Heart left ventricle (tissue), 16 donors: Measurements from ENCODE around the gene IL2RA. TPM values are rescaled to one million over a fixed set of nuclear protein-coding genes. Genes with fewer than 3 reads are reported as not detected.
A peak's percentile ranks its signal among the peaks of the same experiment; 100 is the strongest.

Experiments
- ATAC-seq, 4 donors: fragments of 200-7000 bp; cut with Tn5 transposase; one replicate each; pipeline ENCODE4 v1.9.1; 2020 to 2022; ENCODE audit warnings: moderate library complexity in 4 of 4, mild to moderate bottlenecking in 3 of 4, moderate number of reproducible peaks in 1 of 4
- DNase-seq, 5 donors: peaks; one replicate each; pipeline ENCODE4 v3.0.0-alpha.2; 2020
- H3K27ac ChIP-seq, 12 donors: fragments of 200-600 bp; sonication (generic) in 4 of 12; one replicate each; pipeline versions ENCODE4 v1.5.0 to v1.8.0; 2016 to 2022; ENCODE audit warnings: mild to moderate bottlenecking in 2 of 12
- H3K27me3 ChIP-seq, 9 donors: fragments of 200-600 bp; sonication (generic) in 2 of 9; one replicate each; pipeline versions ENCODE4 v1.5.1 to v1.8.0; 2016 to 2022; ENCODE audit warnings: mild to moderate bottlenecking in 3 of 9
- H3K36me3 ChIP-seq, 9 donors: fragments of 200-600 bp; sonication (generic) in 2 of 9; one replicate each; pipeline versions ENCODE4 v1.5.0 to v1.8.0; 2018 to 2022; ENCODE audit warnings: mild to moderate bottlenecking in 2 of 9
- H3K4me1 ChIP-seq, 12 donors: fragments of 200-600 bp; sonication (generic) in 4 of 12; one replicate each; pipeline versions ENCODE4 v1.5.0 to v1.8.0; 2016 to 2022; ENCODE audit warnings: mild to moderate bottlenecking in 3 of 12
- H3K4me3 ChIP-seq, 12 donors: fragments of 200-600 bp; sonication (generic) in 4 of 12; one replicate each; pipeline versions ENCODE4 v1.5.0 to v1.8.0; 2017 to 2022; ENCODE audit warnings: mild to moderate bottlenecking in 9 of 12, moderate library complexity in 4 of 12
- H3K9me3 ChIP-seq, 12 donors: fragments of 200-600 bp; sonication (generic) in 4 of 12; one replicate each; pipeline versions ENCODE4 v1.5.0 to v1.8.0; 2016 to 2022; ENCODE audit warnings: mild to moderate bottlenecking in 1 of 12
- CTCF ChIP-seq, 12 donors: fragments of 200-600 bp; sonication (generic) in 4 of 12; IDR thresholded peaks; one replicate each; pipeline versions ENCODE4 v1.5.0 to v1.8.0; 2018 to 2022; ENCODE audit warnings: antibody characterized with exemption in 12 of 12, mild to moderate bottlenecking in 5 of 12
- POLR2A ChIP-seq, 2 donors: fragments of 450-650 bp; IDR thresholded peaks; one replicate each; pipeline ENCODE4 v1.6.1; 2017; ENCODE audit warnings: antibody characterized with exemption in 2 of 2, mild to moderate bottlenecking in 2 of 2, moderate library complexity in 2 of 2
- WGBS, 4 donors: extraction: QIAGEN DNeasy Blood & Tissue Kit in 2 of 4; methylation state at CpG; one replicate each; pipeline versions ENCODE4 v1.1.5 to v1.1.7; 2013 to 2018; 5-methylcytosine and 5-hydroxymethylcytosine counted together
- intact Hi-C, 10 donors: fragments of 100-400 bp; cut with DNase I; formaldehyde crosslinking; loops; one replicate each; pipeline versions ENCODE4 v1.11.1 to v1.14.2; 2022
- long read RNA-seq, 3 donors: library from polyadenylated mRNA; unstranded; transcript quantifications; one replicate each; pipeline ENCODE4 v2.0.0, GENCODE V29; 2020 to 2021
- polyA plus RNA-seq, 2 donors: library from polyadenylated mRNA; stranded (reverse); fragments of 200-250 nt; gene quantifications; one replicate each; pipeline ENCODE4 v1.2.3, GENCODE V29; 2013
- total RNA-seq, 9 donors: library from RNA; depleted of rRNA in 2 of 9; stranded (reverse); fragments of >200 nt in 2 of 9; fragmentation: NEBNext Ultra II Directional in 3 of 9; extraction: Animal tissue kit (Norgen Biotek cat#: 25700) in 3 of 9; gene quantifications; one replicate each; pipeline versions ENCODE4 v1.1.0 to v1.2.4, GENCODE V29; 2016 to 2023
- donor health status: ischemic (EF 13 %, LVEDD 7.1; RV severe dilation, severe dysfunction).
- donor health status: healthy with polysubstance abuse.
- donor health status: DM: no; HTN: yes; CAD: no.
- donor health status: DM: no; HTN: no; CAD: no.
- donor health status: ischemic (EF 25% LVEDD 6.9; RV normal size, moderate dysfunction).
- donor health status: ischemic (EF 25% LVEDD 5.7; RV mildly dilated, moderate dysfunction).
- donor health status: healthy.
- donor health status: DM: yes; HTN: yes; CAD: no.
- donor health status: ischemic (EF 35%, LVEDD 5.7; RV mildly dilated, moderate dysfunction).
- donor health status: nonischemic (EF 11% LVEDD 7.7; RV severe dilation, severe dysfunction).
- donor health status: DM: yes; HTN: yes; CAD: no.
- donor health status: PGD.
- donor health status: ischemic (EF 29% LVEDD 5.4; RV normal size, mild dysfunction).
- donor health status: nonischemic (EF 23%, LVEDD 6.1; RV moderate dilation, normal function).

Gene IL2RA
- total RNA-seq (10 to 100 TPM in 1 of 9 donors, 1 to 10 TPM in 4, under 1 TPM in 3, not detected in 1; 0.32 to 11.1 (median 1.3) TPM), polyA plus RNA-seq (under 1 TPM; 0.11 to 0.78 TPM)
- long read RNA-seq, donor 1 = 0 reads
- long read RNA-seq, donor 2, partial matches to known transcripts = 1 of 1 reads
- long read RNA-seq, donor 2, other reads (novel, unspliced or antisense) = 0 of 1 reads
- long read RNA-seq, donor 3 = 0 reads

DNA sequence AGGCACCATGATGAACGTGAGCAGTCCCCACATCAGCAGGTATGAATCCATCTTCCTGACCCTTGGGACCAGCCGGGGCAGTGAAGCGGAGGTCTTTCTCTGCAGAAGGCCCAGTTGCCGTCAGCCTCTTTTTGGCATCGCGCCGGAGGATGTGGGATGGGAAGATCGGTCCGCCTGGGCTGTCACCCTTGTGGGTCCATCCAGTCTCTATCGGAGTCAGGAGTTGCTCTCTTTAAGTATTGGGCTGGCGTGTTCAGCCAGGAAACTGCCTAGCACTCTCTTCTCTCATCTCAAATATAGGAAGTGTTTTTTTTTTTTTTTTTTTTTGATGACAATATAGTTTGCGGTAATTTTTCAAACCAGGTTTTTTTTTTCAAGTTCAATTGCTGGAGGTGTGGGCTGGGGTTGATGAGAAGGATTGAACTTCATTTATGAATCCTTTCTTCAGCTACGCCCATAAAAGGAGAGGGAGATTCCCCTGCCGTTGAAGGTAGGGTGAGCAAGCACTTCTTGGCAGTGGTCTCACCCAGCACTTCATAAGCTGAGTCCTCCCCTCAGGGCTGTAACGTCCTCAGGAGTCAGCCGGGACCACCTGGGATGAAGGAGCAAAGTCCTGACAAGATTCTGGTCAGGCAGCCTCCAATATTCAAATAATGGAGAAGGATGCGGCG, at the start of gene IL2RA:
IL2RA (minus strand) TSS at position 267 of the 671 bp plus-strand sequence; CDS start at position 51, 216 bp downstream.
- Histone ChIP-seq H3K27me3 (no peaks in the 10 kb centered on the region), H3K4me3 (peak within 1 kb of the TSS in 6 of 12 donors; percentile 19 to 58 (median 28)), H3K4me1 (peaks cover 0 to 66% (median 11%) of the 10 kb centered on the region in 12 donors), H3K27ac (peak within 1 kb of the TSS in 1 of 12 donors; percentile 42), H3K9me3 (no peaks in the 10 kb centered on the region), H3K36me3 (no peaks in the 10 kb centered on the region)
- no peak for TF ChIP-seq CTCF (IDR thresholded peaks at IDR 0.05)
- TF ChIP-seq POLR2A (IDR thresholded peaks at IDR 0.05) = no peak
- peak in 1 of 5 donors; percentile 24 for DNase-seq
- peak in 1 of 4 donors; percentile 43 for ATAC-seq
- intact Hi-C loops = no loop called here
- WGBS, 4 donors = 80 to 85% (median 85%) methylated on average over 18 of the region's 18 CpGs

- Histone ChIP-seq H3K9me3 (no peaks in the 10 kb centered on the region), H3K4me3 (no peak overlapping the region), H3K27me3 (no peaks in the 10 kb centered on the region), H3K27ac (no peak overlapping the region), H3K4me1 (peaks cover 0 to 35% (median 9%) of the 10 kb centered on the region in 12 donors), H3K36me3 (peaks cover 0 to 100% (median 98%) of the 10 kb centered on the region in 9 donors)
- DNase-seq = no peak
- ATAC-seq = no peak
- intact Hi-C loops = loop anchor here in 8 of 10 donors (5.0 kb wide), 4 partner anchors 37 to 292 kb away; partner anchors contain the start of gene PFKFB3 (in 4 of the 8)
- TF ChIP-seq CTCF (IDR thresholded peaks at IDR 0.05) (no peak), POLR2A (IDR thresholded peaks at IDR 0.05) (no peak)
- 49 to 60% (median 54%) methylated on average over 5 of the region's 5 CpGs for WGBS, 4 donors
Measured at GRCh38 chr10:6110136-6110535, 48.0 kb upstream of the IL2RA start.

- ATAC-seq = no peak
Measured at GRCh38 chr10:6109444-6109775, 47.2 kb upstream of the IL2RA start.

More at GRCh38 chr10:6109444-6109775, 47.2 kb upstream of the IL2RA start:
- intact Hi-C loops = loop anchor here in 9 of 10 donors (1.0 to 10.0 kb wide), 12 partner anchors 35 to 293 kb away; partner anchors contain the start of gene PFKFB3 (in 5 of the 9)
- H3K27ac ChIP-seq = no peak overlapping the region
- TF ChIP-seq POLR2A (IDR thresholded peaks at IDR 0.05) = no peak
- TF ChIP-seq CTCF (IDR thresholded peaks at IDR 0.05) = no peak
- no peaks in the 10 kb centered on the region for H3K9me3 ChIP-seq
- no peak overlapping the region for H3K4me3 ChIP-seq
- DNase-seq = no peak
- peaks cover 0 to 100% (median 97%) of the 10 kb centered on the region in 9 donors for H3K36me3 ChIP-seq
- no peaks in the 10 kb centered on the region for H3K27me3 ChIP-seq
- WGBS, 4 donors = 79 to 82% (median 81%) methylated on average over 7 of the region's 7 CpGs
- peaks cover 0 to 27% (median 2%) of the 10 kb centered on the region in 12 donors for H3K4me1 ChIP-seq
